Kidney epithelial cell (primary cell): ENCODE results near the gene PIK3CD. TPM values are rescaled to one million over a fixed set of nuclear protein-coding genes. Genes with fewer than 3 reads are reported as not detected.

Source experiments
- DNase-seq: peaks from one replicate; pipeline ENCODE4 v3.0.0-alpha.2; 2010; ENCODE audit warnings: low read depth
- H3K27me3 ChIP-seq: 2 replicates; pipeline ENCODE4 v1.6.0; 2011; ENCODE audit warnings: low read length; ENCODE audit not compliant: control insufficient read depth, insufficient read depth
- H3K36me3 ChIP-seq: 2 replicates; pipeline ENCODE4 v1.5.1; 2011; ENCODE audit warnings: low read length; ENCODE audit not compliant: control insufficient read depth, insufficient read depth
- H3K4me3 ChIP-seq: 2 replicates; pipeline ENCODE4 v1.5.1; 2011; ENCODE audit warnings: low read depth, mild to moderate bottlenecking, control low read depth, low read length
- total RNA-seq: library from RNA; depleted of rRNA; stranded (reverse); fragments of >200 nt; gene quantifications from 2 replicates; pipeline ENCODE4 v1.2.3, GENCODE V29; 2015
- TF ChIP-seq, protein P1 (sequence below): IDR thresholded peaks from 2 replicates; pipeline ENCODE4 v1.5.1; 2011; ENCODE audit warnings: mild to moderate bottlenecking, moderate library complexity, low read length, control low read depth, inconsistent platforms; ENCODE audit not compliant: insufficient read depth, poor library complexity, severe bottlenecking

Gene PIK3CD
- total RNA-seq: 40.7 and 46.4 TPM in 2 replicates

DNA sequence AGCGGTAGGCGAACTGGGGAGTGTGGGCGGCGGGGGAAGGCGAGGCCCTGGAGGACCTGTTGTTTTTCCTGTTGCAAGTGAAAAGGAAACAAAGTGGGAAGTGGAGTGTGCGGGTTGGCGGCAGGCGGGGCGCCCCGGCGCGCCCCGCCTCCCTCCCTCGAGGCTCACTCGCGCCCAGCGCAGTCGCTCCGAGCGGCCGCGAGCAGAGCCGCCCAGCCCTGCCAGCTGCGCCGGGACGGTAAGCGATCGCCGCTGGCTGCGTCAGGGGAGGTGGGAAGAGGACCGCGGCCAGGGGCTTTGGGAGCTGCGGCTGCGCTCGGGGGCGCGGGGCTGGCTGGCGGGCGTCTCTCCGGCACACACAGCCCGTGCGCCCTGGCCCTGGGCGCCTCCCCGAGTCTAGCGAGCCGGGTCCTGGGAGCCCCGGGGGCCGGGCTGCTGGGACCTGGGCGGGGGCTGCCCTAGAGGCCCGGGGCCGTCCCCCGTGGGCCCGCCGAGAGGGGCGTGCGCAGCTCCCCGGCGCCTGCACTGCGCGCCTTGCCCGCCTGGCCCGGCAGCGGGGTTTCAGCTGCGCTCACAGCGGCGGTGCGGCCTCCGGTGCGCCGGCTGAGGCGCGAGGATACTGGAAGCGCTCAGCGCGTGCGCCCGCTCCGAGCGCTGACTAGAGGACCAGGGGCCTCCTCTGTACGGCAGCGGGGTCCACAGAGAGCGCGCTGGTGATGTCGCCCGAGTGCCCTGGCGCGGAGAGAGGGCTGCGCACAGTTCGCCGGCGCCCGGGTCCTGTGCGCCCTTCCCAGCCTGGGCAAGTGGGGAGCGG lies at the start of gene PIK3CD:
PIK3CD (plus strand) TSS at position 167 of the 814 bp plus-strand sequence. CDS start 58,725 bp downstream, outside the sequence.
- DNase-seq: no peak
- TF ChIP-seq, protein P1, sequence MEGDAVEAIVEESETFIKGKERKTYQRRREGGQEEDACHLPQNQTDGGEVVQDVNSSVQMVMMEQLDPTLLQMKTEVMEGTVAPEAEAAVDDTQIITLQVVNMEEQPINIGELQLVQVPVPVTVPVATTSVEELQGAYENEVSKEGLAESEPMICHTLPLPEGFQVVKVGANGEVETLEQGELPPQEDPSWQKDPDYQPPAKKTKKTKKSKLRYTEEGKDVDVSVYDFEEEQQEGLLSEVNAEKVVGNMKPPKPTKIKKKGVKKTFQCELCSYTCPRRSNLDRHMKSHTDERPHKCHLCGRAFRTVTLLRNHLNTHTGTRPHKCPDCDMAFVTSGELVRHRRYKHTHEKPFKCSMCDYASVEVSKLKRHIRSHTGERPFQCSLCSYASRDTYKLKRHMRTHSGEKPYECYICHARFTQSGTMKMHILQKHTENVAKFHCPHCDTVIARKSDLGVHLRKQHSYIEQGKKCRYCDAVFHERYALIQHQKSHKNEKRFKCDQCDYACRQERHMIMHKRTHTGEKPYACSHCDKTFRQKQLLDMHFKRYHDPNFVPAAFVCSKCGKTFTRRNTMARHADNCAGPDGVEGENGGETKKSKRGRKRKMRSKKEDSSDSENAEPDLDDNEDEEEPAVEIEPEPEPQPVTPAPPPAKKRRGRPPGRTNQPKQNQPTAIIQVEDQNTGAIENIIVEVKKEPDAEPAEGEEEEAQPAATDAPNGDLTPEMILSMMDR: no peak
- Histone ChIP-seq H3K4me3 (peak within 1 kb of the TSS; percentile 50), H3K27me3 (no peaks in the 10 kb centered on the region), H3K36me3 (no peaks in the 10 kb centered on the region)

DNA sequence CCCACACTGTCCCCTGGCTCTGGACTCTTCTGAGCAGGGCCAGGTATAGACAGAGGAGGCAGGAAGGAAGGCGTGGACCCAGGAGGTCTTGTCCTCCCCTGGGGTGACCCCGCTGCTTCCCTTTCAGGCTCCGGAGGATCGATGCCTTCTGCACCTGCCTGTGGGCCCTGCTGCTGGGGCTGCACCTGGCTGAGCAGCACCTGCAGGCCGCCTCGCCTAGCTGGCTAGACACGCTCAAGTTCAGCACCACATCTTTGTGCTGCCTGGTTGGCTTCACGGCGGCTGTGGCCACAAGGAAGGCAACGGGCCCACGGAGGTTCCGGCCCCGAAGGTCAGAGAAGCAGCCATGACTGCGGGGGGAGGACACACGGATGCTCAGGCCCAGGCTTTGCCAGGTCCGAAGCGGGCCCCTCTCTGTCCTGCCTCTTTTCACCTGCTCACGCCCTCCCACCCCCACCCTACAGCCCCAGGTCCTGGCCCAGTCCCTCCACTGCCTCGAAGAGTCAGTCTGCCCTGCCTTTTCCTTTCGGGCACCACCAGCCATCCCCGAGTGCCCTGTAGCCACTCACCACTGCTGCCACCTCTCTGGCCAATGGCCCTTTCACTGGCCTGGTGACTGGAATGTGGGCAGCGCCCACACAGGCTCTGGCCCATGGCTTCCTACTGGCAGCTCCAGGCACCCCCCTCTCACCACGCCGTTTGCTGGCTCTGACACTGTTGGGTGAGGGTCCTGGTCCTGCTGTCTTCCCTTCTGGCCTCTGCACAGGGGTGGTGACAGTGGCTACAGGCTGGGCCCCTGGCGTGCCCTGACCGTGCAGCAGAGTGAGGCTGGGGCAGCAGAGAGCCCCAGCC lies 49.4 kb upstream of the PIK3CD start:
- no peak for DNase-seq
- Histone ChIP-seq H3K36me3 (no peaks in the 10 kb centered on the region), H3K27me3 (no peaks in the 10 kb centered on the region), H3K4me3 (no peak overlapping the region)
- TF ChIP-seq, protein P1: no peak

DNA sequence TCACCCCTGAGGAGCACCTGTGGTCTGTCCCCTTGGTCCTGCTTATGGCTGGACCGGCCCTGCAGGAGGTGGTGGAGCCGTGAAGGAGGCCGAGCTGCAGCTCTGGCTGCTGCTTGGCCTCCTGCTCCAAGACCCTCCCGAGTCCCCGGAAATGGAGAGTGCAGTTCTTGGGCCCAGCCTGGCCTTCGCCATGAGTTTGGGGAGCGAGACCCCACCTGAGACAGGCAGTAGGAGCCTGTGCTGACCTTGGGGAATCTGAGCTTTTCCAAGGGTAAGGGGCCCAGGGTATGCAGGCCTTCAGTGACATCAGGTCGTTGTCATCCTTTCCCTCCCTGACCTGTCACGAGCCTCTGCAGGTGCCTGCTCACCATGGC lies 48.8 kb upstream of the PIK3CD start:
- Histone ChIP-seq H3K4me3 (no peak overlapping the region), H3K27me3 (no peaks in the 10 kb centered on the region), H3K36me3 (no peaks in the 10 kb centered on the region)
- TF ChIP-seq, protein P1: no peak
- DNase-seq: no peak

DNA sequence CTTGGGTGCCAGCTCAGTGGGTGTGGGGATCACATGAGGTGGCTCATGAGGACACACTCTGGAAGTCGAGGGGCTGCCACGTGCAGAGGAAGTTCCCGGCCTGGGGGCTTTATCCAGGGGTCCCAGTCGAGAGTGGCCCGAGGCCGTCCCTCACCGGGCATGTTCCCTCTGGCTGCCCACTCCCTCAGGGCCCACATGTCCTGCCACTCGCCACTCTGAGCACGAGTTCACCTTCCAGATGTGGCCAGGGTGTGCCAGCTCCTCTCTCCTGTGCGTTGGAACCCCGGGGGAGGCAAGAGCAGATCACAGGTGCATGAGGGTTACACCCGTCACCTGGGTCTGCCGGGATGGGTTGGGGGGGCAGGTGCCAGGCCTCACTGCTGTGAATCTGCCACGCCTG lies 48.2 kb upstream of the PIK3CD start:
- H3K36me3 ChIP-seq: no peaks in the 10 kb centered on the region
- TF ChIP-seq, protein P1: no peak

DNA sequence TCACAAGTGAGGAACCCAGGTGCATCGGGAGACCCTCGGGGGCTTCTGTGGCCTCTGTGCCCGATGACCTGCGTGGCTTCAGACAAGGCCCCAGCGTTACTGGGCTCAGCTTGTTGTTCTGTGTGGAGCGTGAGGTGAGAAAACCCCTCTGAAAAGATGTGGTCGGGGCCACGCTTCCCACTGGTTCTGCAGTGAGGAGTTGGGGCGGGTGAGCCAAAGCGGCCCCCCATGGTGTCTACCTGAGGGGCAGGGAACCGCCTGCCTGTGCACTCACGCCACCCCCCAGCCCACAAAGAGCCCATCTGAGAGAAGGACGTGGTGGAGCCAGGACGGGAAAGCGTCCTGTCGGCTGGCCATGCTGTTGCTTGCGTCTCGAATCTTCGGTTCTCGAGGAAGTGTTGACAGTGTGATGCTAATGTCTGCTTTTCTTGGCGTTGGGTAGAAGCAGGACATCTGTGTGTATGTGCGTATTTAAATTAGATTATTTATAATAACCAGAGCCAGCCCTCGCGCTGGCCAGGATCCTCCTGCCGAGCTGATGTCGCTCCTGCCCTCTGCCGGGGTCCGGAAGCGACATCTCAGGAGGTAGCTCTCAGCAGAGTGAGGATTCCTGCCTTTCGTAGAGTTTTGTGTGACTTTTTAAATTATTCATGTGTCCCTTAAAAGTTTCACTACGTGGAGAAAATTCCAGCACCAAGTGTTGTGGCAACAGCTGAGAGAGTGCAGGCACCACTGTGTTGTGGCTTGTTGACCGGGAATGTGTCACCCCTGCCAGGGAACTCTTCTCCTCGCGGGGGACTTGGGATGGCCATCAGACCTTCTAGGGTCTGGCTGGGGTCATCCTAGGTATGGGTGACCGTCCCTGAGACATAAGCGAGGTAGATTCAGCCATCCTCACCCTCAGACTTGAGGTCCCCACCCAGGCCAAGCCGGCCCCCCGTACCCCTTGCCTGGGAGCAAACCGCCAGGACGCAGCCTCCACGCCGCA lies 47.5 kb upstream of the PIK3CD start:
- H3K4me3 ChIP-seq: no peak overlapping the region
- no peaks in the 10 kb centered on the region for H3K36me3 ChIP-seq
- TF ChIP-seq, protein P1: no peak

More for the DNA sequence above, 48.2 kb upstream of the PIK3CD start:
- Histone ChIP-seq H3K4me3 (no peak overlapping the region), H3K27me3 (no peaks in the 10 kb centered on the region)
- no peak for DNase-seq

More for the DNA sequence above, 47.5 kb upstream of the PIK3CD start:
- no peak for DNase-seq
- H3K27me3 ChIP-seq: no peaks in the 10 kb centered on the region
